EL (cell line): ENCODE results near the gene COMMD1.
A peak's percentile ranks its signal among the peaks of the same experiment; 100 is the strongest.
"Not testable (repeated sequence)": the region's sequence is repeated elsewhere in the genome, so short reads cannot be mapped to it uniquely, and the experiment has no call there.

ENCODE experiments used
- DNase-seq: peaks from one replicate; pipeline ENCODE4 v3.0.0-alpha.2; 2016

COMMD1 gene

DNA sequence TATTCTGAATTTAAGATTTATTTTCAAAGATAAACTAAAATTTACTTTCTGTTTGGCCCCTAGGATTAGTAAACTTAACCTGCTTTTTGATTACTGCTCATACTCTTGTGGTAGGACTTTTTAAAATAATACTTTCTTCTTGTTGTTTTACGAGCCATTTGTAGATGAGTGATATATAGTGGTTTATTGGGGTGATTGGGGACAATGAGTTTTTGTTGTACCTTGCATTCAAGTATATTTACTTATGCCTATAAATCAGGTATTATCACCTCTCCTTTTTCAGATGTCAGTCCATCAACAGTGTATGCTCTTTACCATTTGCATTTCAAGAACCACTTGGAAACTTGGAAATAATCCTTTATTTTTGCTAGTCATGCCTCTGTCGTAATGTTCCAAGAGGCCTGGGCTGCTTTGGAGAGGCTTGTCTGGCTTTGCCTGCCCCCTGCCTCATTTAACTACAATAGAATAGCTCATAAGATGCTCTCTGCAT lies 131.3 kb downstream of the COMMD1 start:
- no peak for DNase-seq

DNA sequence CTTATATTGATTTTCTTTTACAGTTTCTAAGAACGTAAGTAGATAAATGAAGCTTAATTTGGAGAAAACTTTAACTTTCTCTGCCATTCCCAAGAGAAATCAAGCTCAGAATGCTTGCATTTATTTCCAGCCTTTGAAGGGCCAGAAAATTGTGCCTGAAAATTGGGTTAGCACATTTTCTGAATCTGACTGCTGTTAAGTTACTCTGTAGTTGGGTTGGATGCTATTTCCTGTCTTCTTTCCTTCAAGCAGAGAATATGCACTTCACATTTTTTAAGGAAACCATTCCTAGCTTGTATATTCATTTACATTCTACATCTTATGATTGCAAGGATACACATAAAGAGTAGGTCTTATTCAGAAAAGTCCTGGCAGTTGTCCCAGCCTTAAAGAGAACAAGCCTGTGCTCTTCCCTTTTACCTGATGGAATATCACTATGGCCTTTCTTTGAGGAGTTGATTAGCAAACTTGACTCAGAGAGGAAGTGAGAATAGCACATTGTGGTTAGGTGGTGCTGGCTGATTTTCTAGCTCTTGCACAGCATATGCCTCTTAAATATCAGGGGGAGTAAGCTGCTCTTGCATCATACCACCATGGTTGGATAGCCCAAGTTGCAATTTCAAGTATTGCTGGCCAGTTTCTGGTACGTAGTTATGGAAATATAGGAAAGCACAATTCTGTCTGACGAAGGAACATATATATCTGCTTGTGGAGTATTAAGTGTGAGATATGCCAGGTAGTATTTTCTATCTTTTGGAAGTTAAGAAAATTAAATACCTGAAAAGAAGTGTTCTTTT lies 133.7 kb downstream of the COMMD1 start:
- peak; percentile 20 for DNase-seq

DNA sequence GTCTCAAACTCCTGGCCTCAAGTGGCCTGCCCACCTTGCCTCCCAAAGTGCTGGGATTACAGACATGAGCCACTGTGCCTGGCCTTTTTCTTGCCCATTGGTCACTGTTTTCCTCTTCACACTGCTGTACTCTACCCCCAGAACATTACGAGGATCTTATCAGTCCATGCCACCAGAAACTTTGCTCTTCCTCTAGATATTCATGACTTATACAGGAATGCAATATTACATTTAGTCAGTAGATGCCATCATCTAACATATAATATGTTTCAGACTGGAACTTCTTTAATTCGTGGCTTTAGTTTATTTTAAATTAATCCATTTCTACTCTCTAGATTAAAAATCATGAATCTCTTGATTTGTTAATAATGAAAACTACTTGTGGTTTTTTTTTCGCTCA lies 135.5 kb downstream of the COMMD1 start:
- no peak for DNase-seq

DNA sequence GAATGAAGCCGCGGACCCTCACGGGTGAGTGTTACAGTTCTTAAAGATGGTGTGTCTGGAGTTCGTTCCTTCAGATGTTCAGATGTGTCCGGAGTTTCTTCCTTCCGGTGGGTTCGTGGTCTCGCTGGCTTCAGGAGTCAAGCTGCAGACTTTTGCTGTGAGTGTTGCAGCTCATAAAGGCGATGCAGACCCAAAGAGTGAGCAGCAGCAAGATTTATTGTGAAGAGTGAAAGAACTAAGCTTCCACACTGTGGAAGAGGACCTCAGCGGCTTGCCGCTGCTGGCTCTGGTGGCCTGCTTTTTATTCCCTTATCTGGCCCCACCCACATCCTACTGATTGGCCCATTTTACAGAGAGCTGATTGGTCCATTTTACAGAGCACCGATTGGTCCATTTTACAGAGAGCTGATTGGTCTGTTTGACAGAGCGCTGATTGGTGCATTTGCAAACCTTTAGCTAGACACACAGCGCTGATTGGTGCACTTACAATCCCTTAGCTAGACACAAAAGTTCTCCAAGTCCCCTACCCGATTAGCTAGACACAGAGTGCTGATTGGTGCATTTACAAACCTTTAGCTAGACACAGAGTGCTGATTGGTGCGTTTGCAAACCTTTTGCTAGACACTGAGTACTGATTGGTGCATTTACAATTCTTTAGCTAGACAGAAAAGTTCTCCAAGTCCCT lies 136.4 kb downstream of the COMMD1 start:
- not testable (repeated sequence) for DNase-seq

DNA sequence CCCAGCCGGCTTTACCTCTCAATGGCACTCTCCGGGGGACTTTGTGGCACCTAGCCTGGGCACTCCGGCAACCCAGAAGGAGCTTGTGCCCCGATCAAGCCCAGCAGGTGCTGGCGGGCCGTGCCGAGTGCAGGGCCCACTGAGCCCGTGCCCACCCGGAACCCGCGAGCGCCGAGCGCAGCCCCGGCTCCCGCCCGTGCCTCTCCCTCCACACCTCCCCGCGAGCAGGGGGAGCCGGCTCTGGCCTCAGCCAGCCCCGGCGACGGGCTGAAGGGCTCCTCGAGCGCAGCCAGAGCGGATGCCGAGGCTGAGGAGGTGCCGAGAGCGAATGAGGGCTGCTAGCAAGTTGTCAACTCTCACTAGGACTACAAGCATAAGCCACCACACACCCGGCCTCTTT lies 136.9 kb downstream of the COMMD1 start:
- no peak for DNase-seq

DNA sequence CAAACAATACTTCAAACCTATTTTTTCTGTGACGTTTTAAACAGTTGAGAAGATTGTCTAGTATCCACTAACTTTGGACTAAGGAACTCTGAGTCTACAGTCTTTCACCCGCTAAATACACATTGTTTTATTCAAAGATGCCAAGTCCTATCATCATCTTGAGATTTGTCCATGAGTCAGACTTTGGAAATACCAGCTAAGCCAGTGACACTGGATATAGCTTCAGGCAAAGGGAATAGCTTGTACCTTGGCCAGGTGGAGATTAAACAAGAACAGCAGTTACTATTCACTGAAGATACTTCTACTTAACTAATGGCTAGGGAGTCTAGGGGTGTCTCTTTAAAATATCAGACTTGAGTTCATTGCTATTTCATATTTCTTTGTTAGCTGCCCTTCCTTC lies 137.5 kb downstream of the COMMD1 start:
- no peak for DNase-seq

DNA sequence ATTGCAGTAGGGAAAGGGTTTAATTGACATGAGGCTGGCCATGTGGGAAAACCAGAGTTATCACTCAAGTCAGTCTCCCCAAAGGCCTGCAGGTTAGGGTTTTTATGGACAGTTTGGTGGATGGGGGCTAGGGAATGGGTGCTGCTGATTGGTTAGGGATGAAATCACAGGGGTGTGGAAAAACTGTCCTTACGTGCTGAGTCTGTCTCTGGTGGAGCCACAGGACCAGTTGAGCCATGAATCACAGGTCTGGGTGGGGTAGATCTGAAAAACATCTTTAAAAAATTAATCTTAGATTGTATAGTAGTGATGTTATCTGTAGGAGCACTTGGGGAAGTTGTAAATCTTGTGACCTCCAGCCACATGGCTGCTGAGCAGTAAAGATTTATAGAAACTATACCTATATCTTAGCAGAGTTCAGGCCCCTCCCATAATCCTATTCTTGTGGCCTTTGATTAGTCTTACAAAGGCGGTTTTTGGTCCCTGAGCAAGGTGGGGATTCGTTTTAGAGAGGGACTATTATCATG lies 139.6 kb downstream of the COMMD1 start:
- peak; percentile 2 for DNase-seq

DNA sequence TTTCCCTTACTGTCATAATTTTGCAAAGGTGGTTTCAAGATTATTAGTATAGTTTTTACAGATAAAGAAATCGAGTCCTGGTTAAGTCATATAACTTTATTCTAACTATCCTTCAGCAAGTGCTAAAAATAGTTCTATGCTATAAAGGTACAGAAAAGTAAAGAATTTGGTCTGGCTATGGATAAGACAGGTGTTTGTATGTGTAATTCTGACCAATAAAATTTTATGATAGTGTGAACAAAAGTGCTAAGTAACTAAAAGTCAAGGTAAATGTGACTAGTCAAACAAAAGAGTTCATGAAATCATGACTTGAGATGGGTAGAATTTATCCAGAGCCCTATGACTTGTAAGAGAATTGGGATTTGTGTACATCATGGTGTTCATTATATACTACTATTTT lies 140.7 kb downstream of the COMMD1 start:
- no peak for DNase-seq

DNA sequence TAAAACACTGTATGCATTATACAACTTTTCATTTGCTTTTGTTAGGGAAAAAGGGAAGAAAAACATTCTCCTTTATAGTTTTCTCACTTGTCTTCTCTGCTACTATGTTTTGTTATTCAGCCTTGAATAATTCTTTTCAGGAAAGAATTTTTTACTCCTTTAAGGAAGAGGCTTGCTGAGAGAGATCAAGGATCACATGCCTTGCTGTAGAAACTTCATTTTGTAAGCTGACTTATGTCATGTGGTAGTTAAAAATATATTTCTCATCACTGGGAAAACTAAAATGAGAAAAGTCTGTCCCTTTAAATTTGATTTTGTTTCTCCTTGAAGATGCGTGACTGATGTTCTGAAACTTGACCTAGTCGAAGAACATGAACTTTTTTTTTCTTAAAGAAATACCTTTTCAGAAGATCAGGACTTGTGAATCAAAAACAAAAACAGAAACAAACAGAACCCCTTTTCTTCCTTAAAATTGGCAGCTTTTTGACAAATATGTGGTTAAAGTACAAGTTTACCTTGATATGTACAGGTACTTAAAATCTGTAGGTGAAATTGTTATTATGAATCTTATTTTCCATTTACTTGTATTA lies 145.1 kb downstream of the COMMD1 start:
- DNase-seq: no peak

DNA sequence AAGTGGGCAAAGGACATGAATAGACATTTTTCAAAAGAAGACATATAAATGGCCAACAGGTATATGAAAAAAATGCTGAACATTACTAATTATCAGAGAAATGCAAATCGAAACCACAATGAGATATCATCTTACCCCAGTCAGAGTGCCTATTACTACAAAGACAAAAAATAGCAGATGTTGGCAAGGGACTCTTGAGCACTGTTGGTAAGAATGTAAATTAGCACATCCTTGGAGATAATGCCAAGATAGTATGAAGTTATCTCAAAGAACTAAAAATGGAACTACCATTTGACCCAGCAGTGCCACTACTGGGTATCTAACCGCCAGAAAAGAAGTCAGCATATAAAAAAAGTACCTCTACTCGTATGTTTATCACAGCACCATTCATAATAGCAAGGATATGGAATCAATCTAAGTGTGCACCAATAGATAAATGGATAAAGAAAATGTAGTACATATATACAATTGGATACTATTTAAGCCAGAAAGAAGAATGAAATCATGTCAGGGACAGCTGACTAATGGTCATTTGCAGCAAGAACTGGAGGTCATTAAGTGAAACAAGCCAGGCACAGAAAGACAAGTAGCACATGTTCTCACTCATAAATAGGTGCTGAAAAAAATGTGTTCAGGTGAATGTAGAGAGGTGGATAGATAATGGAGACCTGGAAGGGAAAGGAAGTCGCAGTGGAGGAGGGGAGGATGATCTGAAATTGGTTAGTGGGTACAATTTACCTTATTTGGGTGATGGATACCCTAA lies 148.7 kb downstream of the COMMD1 start:
- DNase-seq: no peak

DNA sequence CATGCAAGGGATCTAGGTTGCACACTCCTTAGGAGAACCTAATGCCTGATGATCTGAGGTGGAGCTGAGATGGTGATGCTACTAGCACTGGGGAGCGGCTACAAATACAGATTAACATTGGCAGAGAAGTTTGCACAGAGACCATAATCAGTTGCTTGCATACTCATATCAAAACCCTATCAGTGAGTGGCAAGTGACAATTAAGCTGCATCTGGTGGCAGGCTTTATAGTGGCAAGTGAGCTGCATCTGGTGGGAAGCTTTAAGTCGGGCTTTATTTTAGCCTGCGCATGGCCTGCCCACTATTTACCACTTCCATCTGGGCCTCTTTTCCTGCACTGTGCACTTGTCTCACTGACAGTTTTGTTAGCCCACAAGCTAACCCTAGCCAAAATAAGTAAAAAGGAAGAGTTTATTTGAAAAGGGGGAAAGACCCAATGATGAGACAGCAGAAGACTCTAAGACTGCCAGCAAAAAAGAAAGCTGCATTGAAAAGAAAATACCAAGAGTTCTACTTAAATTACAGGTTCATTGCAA lies 149.5 kb downstream of the COMMD1 start:
- no peak for DNase-seq

DNA sequence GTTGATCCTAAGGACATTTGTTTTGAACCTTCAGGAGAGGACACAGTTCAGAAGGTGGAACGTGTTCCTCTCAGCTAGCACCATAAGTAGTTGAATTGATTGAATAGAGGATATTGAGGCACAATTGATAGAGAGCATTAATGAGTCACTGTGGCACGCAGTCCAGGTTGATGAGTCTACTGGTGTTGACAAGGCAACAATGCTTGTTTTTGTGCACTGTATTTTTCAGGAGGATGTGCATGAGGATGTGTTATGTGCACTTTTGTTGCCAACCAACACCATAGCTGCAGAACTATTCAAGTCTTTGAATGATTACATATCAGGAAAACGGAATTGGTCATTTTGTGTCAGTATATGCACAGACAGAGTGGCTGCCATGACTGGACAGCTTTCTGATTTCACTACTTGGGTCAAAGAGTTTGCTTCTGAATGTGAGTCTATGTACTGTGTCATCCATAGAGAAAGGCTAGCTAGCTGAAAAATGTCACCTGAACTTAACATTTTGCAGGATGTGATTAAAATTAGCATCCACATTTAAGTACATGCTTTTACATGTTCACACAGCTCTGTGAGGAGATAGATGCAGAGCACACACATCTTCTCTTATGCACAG lies 150.4 kb downstream of the COMMD1 start:
- no peak for DNase-seq

DNA sequence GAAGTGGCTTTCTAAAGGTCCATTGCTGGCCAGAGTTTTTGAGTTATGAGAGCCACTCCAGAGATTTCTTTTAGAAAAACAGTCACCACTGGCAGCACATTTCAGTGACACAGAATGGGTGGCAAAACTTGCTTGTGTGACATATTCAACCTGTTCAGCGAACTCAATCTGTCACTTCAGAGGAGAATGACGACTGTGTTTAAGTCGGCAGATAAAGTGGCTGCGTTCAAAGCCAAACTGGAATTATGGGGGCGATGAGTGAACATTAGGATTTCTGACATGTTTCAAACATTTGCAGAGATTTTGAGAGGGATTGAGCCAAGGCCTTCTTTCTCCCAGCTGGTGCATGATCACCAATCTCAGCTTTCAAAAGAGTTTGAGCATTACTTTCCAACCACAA lies 150.9 kb downstream of the COMMD1 start:
- DNase-seq: no peak

DNA sequence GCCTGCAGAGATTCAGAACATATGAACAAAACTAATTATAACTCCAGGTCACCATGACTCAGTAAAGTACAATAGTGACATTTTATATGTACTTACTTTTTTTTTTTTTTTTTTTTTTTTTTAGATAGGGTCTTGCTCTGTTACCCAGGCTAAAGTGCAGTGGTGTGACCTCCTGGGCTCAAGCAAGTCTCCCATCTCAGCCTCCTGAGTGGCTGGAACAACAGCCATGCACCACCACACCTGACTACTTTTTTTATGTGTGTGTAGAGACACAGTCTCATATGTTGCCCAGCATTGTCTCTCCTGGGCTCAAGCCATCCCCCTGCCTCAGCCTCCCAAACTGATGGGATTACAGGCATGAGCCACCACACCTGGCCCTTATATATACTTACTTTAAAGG lies 159.8 kb downstream of the COMMD1 start:
- DNase-seq: no peak

DNA sequence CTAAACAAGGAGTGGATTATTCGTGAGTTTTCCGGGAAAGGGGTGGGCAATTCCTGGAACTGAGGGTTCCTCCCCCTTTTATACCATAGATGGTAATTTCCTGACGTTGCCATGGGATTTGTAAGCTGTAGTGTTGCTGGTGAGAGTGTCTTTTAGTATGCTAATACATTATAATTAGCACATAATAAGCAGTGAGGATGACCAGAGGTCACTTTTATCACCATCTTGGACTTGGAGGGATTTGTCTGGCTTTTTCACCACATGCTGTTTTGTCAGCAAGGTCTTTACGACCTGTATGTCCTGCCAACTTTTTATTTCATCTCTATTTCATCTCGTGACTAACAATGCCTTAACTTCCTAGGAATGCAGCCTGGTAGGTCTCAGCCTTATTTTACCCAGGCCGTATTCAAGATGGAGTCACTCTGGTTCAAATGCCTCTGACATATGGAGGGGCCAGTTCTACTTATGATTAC lies 165.7 kb downstream of the COMMD1 start:
- DNase-seq: peak; percentile 27

DNA sequence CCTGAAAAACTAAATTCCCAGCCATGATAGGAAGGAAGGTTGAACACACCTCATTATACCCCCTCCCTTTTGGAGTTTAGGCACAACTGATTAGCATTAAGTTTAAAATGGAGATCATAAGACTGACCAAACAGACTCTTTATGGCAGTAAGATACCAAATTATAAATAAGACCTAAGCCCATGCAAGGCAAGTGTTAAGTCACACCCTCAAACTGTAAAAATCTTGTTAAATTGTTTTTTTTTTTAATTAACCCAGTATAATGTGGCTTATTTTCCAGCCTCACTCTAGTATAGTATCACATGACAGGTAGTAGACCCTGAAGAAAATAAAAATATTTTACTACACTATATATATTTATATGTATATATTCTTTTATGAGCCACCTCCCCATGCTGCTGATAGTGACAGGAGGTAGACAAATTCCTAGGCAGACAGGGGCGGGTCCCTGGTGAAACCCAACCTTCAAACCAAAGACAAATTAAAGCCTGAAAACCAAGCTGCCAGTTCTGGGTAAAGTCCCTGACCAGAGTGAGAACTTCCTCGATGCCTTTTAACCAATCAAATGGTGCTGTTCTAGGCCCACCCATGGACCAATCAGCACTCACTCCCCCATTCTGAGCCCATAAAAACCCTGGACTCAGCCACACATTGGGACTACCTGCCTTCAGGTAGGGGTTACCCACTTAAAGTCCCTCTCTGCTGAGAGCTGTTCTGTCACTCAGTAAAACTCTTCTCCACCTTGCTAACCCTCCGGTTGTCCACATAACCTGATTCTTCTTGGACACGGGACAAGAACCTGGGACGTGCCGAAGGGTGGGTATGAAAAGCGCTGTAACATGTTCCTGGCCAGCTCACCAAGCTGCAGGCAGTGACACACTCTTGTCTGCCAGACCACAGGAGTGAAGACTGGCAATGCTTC lies 166.5 kb downstream of the COMMD1 start:
- no peak for DNase-seq

DNA sequence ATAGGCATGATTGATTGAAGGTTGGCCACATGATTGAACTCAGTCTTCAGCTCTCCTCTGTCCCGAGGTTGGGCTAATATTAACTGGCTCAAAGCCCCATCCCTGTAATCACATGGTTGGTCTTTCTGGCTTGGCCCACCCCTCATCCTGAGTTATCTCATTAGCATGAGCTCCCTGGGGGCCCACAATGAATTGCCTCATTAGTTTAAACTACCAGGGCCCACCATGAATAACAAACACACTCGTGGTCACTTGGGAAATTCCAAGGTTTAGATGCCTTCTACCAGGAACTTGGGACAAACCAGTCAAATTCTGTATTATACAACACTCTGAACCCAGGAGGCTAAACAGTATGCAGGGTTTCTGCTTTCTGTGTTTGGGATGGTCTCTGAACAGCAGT lies 168.8 kb downstream of the COMMD1 start:
- DNase-seq: peak; percentile 3

DNA sequence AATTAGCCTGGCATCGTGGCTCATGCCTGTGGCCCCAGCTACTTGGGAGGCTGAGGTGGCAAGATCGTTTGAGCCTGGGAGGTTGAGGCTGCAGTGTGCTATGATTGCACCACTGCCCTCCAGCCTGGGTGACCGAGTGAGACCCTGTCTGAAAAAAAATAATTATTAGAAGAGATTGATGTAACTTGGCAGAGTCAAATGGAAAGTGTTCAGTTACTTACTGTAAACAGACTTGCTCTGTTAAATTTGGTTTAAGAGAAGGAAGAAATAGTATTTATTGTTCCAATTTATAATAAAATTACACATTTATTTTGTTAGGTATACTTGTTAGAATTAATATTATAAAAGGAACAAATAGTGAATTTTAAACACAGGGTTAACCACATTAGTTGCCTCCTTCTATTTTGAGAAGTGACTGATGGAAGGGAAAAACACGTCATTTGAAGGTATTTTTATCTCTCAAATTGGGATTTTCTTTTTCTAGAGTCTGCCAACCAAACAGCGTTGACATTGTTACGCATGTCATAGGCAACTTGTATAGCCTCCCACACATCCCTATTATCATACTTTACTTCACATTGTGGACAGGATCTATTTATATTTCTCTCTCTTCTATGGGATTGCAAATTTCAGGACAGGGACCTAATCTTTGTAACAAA lies 171.6 kb downstream of the COMMD1 start:
- DNase-seq: no peak

DNA sequence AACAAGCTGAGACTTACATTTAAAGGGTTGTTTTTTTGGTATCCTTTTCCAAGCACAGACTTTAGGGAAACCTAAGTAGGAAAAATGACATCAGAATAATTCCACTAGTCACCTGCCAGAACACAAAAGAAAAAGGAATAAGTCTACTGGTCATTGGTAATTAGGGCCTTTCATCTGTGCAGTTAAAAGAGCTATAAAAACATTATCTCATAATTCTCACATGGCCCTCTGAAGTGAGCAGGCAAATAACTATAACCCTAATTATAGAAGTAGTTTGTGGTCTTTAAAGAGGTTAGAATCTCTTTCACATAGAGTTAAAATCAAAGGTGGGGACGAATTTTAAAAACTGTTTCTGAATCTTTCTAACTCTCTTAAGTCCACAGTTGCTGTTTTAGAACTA lies 179.3 kb downstream of the COMMD1 start:
- no peak for DNase-seq

DNA sequence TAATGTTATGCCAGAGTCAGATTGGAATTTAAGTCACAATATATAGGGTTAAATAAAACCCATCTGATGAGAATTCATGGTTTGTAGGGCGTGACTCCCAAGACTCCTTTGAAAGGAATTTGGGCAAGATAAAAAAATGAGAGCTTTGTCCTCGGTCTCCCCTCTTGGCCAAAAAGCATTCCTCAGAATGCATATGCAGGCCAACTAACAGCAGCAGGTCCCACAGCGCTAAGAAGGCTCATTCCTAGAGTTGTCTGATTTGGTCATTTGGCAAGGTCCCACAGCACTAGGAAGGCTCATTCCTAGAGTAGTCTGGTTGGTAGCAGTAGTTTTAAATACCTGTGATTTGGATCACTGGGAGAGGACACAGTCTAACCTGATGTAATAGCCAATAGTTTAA lies 184.2 kb downstream of the COMMD1 start:
- no peak for DNase-seq
